D721Med (cell line): ENCODE data around the gene ADCYAP1R1.

Experiments used
- DNase-seq: peaks from one replicate; pipeline ENCODE4 v3.0.0; 2011; ENCODE audit warnings: low spot score; ENCODE audit not compliant: insufficient read length
- FAIRE-seq: peaks from 2 replicates; lab custom pipeline; 2011; peaks lifted over from hg19 to GRCh38; lab: Jason Lieb, UNC
- CTCF ChIP-seq: IDR thresholded peaks from 2 replicates; pipeline ENCODE4 v1.5.1; 2012; ENCODE audit warnings: mild to moderate bottlenecking, control low read depth; ENCODE audit not compliant: insufficient read depth; ENCODE audit errors: missing control alignments

ADCYAP1R1 gene

GRCh38 chr7:31101544-31101943, 49.4 kb downstream of the ADCYAP1R1 start:
- FAIRE-seq (no peak), DNase-seq (no peak)
- TF ChIP-seq CTCF: no peak

GRCh38 chr7:31102151-31102972, 50.3 kb downstream of the ADCYAP1R1 start:
- no peak for FAIRE-seq
- no peak for TF ChIP-seq CTCF

GRCh38 chr7:31102973-31103850, 51.1 kb downstream of the ADCYAP1R1 start:
- no peak for DNase-seq
- no peak for FAIRE-seq

More at GRCh38 chr7:31102151-31102972, 50.3 kb downstream of the ADCYAP1R1 start:
- no peak for DNase-seq

GRCh38 chr7:31104361-31105255, 52.5 kb downstream of the ADCYAP1R1 start:
- FAIRE-seq: no peak
- no peak for TF ChIP-seq CTCF
- no peak for DNase-seq

More at GRCh38 chr7:31102973-31103850, 51.1 kb downstream of the ADCYAP1R1 start:
- TF ChIP-seq CTCF: no peak

GRCh38 chr7:31105256-31105950, 53.3 kb downstream of the ADCYAP1R1 start:
- DNase-seq: no peak
- no peak for FAIRE-seq
- no peak for TF ChIP-seq CTCF
